Stimulated activated CD8-positive, alpha-beta memory T cell treated with anti-CD3 and anti-CD28 coated beads, Interleukin-12 subunit alpha, Interleukin-12 subunit beta, amount 100 ng/mL, for 24 hours (primary cell): ENCODE data around the gene PCSK6.

Experiments used
- DNase-seq: peaks from one replicate; pipeline ENCODE4 v3.0.0-alpha.2; 2020; ENCODE audit errors: extremely low read depth

The PCSK6 gene

DNA sequence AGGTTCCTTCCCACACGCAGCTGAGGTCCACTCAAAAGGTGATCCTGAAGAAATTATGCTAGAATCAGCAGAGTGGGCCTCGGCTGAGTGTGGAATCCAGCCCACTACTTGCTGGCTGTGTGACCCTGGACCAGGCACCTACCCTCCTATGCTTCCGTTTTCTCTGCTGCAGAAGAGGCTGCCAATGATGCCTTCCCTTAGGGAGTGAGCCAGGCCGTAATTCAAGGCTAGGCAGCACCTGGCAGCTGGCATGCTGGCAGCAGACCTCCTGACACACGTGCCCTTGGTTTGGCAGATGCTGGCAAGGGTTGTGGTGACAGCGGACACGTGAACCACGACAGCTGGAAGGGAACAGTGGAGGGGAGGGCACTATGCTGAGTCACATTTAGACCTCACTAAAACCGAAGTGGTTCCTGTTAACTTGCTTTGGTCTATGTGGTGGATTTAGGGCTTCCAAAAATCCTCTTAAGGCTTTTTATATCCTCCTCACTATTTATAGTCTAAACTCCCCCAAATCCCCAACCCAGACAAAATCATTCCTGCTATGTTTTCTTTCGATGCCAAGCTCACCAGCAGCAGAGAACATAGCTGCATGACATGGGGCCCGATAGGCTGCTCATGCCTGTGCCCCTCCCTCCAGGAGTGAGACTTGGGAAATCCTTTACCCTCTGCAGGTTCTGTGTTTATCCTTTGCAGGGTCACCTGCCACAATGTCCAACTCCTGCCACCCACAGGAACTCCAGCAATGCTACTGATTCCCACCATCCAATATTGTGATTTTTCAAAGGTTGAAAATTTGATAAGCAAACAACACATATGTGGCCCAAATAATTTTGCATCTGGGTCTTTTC is 10.6 kb upstream of the PCSK6 start:
- no peak for DNase-seq

DNA sequence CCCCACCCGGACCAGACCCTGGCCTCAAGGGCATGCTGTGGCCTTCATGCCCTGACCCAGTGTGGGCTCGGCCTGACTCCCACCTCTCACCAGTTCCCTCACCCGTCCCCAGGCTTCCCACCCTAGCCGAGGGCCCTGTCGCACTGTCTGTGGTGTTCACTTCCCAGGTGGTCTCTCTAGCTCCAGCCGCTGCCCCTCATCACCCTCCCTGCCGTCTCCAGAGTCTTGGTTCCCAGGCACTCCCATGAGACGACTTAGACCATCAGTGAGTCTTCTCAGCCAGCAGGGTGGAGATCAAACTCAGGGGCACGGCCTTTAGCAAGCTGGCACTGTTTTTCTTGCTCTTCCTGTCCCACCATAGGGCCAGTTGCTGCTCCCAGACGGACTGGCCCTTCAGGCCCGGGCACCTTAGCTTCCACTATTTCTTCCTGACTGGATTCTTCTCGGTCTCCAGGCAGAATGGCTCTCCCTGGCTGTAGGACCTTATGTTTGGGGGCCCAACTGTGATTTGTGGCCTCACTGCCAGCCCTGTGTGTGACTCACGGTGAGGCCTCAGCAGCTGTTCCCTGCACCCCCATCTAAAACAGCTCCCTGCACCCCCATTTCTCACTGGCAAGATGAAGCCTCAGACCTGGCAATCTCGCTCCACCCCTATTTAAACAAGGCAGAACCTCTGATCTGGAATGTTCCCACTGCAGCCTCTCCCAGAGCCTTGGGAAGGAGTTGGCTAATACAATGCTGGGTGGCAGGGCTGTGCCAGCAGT is 9.4 kb upstream of the PCSK6 start:
- no peak for DNase-seq

DNA sequence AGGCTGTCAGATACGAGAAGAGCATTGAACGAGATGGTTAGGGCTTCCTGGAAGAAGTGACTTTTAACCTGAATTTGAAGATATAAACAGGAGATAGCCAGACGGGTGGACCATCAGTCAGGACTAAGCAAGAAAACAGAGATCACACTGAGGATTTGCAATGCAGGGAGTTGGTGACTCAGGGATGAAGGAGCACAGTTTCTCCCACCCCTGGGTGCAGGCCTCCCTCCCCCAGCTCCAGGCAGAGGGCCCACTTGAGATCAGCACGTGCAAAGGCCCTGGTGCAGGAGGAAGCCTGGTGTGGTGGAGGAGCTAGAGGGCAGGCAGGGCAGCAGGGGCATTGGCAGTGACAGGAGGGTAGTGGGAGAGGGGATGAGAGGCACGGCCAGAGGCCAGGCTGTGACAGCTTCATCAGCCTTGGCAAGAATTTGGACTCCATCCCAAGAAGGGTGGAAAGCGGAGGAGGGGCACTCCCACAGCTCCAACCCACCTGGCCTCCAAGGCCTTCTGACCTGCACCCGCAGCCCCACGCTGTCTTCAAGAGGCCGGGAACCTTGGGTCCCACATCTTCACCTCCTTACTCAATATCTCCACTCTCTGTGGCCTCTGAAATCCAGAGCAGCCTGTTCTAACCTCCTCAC is 8.7 kb upstream of the PCSK6 start:
- no peak for DNase-seq

DNA sequence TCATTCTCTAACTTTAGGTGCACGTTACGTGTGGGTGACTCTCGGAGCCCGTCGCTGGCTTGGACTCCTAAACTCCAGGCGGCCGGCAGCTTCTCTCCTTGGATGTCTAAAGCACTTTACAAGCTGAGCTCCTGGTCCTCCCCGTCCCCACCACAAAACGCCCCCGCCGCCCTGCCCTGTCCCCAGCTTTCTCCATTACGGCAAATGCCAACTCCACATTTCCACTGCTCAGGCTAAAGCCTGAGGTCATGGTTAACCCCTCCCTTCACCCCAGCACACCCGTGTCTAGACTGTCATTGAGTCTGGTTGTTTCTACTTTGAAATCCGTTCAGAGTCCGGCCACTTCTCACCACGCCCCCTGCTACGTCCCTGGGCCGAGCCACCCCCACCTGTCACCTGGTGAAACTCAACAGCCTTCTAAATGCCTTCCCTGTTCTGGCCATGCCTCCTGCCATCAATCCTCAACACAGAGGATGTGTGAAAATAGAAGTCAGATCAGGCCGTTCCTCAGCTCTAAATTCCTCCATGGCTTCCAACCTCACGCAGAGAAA is 8.1 kb upstream of the PCSK6 start:
- no peak for DNase-seq

DNA sequence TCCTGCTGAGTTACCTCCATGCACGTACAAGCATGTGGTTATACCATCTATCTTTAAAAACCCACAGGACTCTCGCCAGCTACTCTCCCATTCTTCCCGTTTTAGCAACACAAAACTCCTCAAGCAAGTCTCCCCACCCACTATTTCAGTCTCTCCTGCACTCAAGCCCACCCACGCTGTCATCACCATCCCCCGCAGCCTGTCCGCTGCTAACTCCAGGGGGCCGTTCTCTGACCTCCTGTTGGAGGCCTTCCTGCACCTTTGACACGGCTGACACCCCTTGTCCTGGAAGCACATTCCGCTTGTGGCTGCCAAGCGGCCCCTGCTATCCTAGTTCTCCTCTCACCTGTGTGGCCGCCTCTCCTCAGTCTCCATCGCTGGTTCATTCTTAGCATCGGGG is 7.5 kb upstream of the PCSK6 start:
- no peak for DNase-seq

DNA sequence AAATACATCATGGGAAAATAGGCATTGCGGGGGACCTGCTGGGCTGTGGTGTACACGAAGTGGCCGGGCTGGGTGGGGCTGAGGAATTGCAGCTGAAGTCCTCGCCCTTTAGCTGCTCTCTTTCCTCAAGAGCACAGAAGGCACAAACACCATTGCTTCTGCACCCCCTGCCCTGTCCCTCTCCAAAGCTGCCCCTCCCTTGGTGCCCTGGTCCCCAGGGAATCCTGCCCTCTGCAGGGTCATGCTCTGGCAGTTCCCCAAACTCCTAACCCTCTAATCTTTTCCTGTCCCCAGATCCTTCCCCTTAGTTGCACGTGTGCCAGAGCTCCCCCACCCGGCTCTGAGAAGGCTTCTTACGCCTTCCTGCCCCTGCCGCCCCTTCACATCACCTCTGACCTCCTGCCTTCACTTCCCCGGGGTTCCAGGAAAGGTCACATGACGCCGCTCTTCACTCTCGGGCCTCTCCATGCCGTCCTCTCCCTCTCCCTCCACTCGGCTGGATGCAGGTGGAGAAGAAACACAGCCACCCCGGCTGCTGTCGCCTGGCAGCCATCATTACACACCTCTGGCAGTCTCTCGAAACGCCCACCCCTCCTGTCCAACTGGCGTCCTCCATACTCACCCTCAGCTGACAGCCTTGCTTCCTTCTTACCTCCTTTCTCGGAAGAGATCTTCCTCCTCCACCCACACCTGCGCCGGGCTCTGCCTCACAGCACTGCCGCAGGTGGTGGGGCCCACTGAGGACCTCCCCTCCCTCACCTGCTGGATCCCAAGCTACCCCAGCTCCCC is 6.9 kb upstream of the PCSK6 start:
- no peak for DNase-seq

DNA sequence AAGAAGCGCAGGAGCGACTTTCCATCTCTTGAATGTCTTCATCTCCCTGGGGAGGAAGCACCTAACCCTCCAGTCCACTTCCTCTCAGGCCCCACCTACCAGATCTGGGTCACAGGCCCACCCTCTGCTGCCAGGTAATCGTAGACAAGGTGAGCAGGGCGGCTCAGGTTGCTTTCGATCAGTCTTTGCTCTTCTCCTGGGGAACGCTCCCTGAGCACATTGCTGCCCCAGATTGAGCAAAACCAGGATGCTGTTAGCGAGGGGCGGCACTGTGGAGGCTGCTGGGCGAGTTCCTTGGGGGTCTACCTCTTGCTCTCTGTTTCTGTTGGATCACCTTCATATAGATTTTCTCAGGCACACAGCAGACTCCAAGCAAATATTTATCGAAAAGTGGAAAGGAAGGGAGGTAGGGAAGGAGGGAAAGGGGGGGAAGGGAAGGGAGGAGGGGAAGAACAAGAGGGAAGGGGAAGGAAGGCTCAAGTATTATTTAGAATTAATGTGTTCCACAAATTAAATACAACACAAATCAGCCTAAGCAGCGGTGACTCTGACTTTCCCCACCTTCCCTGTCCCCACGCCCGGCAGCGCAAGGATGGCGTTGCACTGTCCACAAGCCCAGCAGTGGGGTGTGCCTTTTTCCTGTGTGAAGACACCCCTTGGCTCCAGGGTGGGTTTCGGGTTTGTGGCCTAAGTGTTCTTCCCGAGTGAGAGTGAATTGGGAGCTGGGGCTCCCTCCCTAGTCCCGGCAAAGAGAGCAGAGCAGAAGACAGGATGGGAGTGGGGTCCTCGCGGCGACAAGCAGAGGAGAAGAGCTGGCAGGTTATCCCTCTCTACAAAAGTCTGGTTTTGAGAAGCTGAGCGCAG is 6.1 kb upstream of the PCSK6 start:
- DNase-seq: no peak

DNA sequence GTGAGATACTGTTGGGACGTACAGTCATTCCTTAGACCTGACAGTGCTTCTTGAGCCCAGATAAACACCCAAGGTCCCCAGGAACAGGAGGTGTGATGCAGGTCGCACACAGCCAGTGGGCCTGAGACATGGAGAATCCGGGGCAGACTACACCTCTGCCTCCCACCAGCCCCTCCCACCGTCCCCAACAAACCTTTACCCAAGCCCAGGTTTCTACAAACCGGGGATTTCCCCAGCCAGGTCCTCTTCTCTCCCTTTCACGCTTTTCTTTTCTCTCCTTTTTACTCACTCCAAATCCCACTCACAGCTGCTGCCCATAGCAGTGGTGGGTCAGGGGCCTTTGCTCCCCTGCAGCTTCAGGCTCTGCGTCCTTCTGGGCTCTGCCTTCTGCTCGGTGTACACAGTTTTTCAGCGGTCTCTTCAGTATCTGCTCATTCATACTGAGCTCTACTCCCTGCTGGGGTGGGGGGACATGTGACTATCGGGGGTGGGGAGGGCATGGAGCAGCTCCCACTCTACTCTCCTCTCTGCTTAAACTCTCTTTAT is 4.8 kb upstream of the PCSK6 start:
- DNase-seq: no peak

DNA sequence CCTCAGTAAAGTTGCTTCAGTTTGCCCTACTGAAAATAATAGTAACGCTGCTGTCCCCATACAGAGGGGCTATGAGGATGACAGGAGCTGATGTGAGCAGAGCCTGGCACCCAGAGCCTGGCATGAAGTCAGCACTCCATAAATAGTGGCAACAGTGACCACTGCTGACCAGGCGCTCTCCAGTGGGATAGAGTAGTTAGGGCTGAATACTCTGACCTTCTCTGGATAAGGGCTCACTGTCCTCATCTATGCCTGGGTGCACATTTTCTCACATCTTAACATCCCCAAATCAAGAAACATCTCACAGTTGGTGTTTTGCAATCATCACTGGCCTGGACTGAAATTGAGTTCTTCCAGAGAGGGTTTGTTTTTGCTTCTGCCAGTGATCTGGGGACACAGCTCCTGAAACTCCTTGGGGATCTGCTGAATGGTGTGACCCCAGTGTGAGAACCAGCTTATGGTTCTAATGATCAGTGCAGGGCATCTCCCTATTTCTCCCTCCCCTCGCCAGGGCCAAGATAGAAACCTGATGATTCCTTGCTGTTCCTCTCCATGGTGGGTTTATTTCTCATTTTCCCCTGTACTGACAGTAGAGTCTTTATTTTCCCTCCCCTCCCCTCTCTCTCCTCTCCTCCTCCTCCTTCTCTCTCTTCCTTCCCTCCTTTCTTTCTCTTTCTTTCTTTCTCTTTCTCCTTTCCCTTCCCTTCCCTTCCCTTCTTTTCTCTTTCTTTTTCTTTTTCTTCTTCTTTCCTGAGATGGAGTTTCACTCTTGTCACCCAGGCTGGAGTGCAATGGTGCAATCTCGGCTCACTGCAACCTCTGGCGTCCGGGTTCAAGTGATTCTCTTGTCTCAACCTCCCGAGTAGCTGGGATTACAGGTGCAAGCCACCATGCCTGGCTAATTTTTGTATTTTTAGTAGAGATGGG is 3.5 kb upstream of the PCSK6 start:
- no peak for DNase-seq

DNA sequence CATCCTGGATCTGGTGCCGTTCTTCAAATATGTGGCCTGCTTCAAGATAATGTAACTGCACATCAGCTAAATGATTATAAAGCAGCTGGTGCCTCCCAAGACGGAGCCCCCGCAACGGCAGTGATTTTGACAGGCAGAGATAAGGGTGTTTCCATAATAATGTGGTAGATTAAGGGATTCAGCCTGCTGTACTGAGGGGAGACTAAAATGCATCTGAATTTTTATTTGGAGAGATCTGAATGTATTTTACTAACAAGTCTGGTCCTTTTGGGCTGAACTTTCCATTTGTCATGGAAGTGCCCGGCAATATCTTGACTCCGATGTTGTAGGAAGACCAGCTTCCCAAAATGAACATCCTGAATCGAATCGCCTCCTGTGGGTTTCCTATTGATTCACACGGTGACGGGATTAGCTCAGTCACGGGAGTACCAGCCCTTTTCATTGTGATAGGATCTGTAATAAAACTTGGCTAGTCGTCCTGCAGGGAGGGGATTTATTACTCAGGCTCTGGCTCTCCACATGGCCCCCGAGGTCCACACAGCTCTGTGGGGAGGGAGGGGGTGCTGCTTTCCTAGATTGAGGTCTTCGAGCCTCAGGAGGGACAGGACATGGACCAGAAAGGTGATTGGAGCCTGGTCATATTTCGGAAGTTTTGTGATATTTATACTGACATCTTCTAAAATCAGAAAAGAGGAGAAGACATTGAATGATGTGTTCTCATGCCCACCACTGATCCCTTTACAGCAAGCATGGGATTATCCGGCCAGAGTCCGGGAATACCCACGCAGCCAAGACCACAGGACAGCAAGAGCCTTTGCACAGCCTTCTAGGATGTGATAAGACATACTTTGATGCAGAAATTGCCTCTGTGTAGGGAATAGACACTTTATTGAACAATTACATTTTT is 2.5 kb upstream of the PCSK6 start:
- no peak for DNase-seq

DNA sequence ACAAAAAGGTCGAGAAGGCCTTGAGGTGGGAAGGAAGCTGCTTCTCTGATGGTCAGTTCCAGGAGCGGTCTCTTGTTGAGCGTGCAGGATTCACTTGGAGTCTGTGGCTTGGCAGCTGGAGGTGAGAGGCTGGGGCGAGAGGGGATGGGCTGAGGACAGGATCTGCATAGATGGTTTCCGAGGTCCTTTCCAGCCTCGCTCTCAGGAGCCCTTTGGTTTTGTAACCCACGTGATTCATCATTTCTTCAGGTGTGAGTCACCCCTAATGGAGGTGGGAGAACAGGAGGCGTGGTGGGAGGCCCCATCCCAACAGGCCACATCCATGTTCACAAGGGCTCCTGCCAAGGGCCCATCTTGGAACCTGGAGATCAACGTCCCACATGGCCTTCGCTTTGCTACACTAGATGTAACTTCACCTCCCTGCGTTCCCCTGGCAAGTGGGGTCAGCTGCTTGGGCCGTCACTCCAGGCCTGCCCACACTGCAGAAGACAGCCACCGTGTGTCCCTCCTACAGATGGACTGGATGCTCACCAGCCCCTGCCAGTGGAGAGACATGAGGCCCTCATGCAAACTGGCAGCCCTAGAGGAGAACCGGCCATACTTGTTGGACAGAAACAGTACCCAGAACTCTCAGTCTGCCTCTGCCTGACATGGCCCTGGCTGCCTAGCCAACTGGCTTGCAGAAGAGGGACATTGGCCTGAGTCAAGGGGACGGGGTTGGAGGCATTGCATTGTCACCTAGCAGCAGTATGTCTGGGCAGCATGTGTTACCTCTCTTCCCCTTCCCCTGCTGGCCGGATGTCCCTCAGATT is 1.6 kb upstream of the PCSK6 start:
- DNase-seq: no peak

DNA sequence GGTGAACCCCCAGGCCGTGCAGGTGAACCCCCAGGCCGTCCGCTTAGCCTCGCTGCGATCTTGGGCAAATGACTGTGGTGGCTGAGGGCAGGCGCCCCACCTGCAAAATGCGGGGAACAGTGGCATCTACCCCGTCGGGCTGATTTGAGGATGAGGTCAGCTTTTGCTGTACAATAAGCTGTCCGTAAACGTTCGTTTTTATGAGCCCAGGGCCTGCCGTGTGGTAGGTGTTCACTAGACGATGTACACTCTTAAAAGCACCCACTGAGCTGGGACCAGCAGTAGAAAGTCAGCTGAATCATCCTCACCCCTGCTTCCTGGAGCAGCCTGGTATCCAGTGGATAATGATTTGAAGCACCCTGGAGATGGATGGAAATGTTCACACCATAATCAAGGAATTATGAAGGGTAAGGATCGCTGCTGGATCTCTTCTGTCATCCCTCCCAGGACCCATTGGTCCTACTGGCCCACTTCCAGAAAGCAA is 943 bp upstream of the PCSK6 start:
- DNase-seq: no peak

DNA sequence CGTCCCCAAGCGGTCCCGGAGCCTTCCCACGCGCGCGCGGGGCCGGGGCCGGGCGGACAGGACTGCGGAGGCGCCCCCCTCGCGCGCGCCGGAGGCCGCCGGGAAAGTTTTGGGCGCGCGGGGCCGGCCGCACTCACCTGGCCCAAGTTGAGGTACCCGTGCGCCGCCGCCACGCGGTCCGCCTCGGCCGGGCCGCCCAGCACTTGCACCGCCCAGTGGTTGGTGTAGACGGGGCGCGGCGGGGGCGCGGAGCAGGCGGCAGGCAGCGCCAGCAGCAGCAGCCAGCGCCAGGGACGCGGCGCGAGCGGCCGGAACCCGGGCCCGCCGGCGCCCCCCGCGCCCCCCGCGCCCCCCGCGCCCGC is 289 bp downstream of the PCSK6 start:
- no peak for DNase-seq

DNA sequence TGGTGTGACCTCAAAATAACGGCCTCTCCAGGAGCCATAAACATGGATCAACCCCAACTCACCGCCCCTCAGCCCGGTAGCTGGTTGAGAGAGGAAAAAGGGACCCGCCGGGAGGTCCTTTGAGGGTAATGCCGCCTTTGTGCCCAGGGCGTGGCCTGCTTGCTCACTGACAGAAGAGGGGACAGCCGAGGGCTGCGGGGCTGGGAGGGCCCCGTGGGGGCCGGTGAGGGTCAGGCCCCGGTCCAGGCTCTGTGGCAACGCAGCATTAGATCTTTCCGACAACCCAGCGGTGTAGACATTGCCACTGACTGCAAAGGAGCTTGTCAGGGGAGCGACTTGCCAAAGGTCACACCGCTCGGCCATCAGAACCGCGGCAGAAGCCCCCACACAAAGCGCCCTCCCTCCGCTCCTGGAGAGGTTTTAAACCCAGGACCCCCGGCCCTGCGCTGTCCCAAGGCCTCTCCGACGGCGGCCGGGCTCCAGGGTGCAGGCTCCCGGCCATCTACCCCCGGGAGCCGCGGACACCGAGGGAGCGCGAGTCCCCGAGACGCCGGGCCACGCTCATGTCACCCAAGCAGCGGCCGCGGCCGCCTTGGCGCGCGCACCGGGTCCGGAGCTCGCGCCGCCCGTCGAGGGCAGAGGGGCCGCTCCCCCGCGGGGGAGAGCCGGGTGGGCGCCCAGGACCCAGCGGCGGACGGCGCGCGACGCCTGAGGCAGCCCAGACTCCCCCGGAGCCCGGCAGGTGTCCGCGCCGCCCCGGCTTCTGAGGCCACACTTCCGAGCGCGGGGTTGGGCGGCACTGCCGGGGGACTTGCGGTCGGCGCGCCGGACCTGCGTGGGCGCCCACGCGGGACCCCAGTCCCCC is 975 bp downstream of the PCSK6 start:
- DNase-seq: no peak

DNA sequence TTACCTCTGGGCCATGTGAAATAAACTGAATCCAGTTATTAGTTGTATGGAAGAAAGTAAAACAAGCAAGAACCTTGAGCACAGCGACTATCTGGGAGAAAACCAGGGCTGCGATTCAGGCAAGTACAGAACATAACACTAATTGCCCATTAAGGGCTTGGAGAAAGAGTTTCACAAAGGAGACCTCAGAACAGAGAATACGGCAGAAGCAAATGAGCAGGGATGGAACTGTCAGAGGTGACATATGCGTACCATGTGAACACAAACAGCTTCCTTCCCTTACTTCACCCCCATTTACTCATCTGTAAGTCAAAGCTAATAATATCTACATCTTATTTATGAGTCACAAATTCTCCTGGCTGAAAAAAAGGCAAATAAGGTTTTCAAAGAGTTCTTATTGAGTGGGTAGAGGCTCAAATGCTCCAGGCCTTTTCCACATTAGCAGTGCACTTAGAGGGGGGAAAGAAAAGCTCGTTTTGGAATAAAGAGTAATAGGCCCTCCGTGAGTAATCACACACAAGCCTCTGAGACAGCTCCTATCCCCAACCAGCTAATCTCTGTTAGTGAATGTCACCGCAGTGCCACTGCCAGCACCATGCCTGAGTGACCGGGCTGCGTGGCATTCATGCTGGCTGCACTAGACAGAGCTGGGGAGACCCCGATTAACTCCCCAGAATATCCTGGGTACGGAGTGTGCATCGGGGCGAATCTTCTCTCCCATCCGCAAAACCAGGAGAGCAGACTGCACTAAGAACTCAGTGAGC is 2.6 kb downstream of the PCSK6 start:
- DNase-seq: no peak

DNA sequence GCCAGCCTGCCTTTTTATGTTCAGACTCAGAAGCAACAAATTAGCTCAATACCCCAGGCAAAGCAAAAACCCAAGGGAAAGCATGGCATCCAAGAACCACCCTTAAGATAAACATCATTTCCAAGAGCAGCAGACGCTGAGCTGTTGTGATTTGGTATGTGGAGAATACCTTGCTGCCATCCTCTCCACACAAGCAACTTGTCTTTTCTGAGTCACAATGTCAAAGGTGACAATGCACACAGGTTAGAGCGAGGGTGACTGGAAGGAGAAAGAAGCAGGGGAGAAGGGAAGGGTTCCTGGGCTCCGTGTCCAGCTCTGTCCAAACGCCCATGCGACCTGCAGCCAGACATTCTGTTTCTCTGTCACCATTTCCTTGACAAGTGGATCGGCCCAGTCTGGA is 6.0 kb downstream of the PCSK6 start:
- no peak for DNase-seq
